ENCODE measurements around the gene ARHGAP42. TPM values are rescaled to one million over a fixed set of nuclear protein-coding genes. Genes with fewer than 3 reads are reported as not detected.

Gene ARHGAP42
- total and polyA plus RNA-seq, 2 of the 13 experiments (the other 11 are each of a cell fraction or from before 2014, with no cell fraction given): 2.5 to 4.3 TPM

DNA sequence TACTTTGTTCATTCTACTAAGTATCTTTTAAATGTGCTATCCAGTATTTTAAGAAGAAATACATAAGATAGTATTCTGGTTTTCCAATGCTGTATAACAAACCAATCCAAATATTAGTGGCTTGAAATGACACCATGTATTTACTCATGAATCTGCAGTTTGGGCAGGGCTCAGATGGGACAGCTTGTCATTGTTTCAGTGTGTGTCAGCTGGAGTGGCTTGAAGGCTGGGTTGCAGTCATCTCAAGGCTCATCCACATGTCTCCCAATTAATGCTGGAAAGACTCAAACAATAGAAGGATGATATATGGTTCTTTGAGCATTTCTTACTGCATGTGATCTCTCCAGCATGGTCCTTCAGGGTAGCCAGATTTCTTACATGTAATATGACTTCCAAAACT lies 146.2 kb downstream of the ARHGAP42 start:
- Histone ChIP-seq H3K9ac (ENCODE audit: insufficient read depth, low read depth, low read length) (no peak overlapping the region), H3K36me3 (replicated peaks in 1 of 2; ENCODE audit: control insufficient read depth in 1 of 2, insufficient read depth in 2 of 2, low read length in 2 of 2) (no peaks in the 10 kb centered on the region), H3K4me2 (ENCODE audit: low read depth, low read length) (no peak overlapping the region), H2AFZ (ENCODE audit: low read length) (no peak overlapping the region), H3K27me3 (ENCODE audit: control insufficient read depth in 1 of 2, insufficient read depth in 2 of 2, low read length in 2 of 2) (no peaks in the 10 kb centered on the region), H3K9me3 (ENCODE audit: low read length) (no peaks in the 10 kb centered on the region), H3K79me2 (ENCODE audit: insufficient read depth, low read length) (no peaks in the 10 kb centered on the region), H3K4me3 (replicated peaks in 1 of 3; ENCODE audit: insufficient read depth in 1 of 3, low read depth in 2 of 3, low read length in 3 of 3) (no peak overlapping the region), H3K27ac (ENCODE audit: extremely low read length, insufficient read depth, low read length) (no peak overlapping the region), H4K20me1 (ENCODE audit: insufficient read depth, low read length) (no peaks in the 10 kb centered on the region), H3K4me1 (ENCODE audit: insufficient read depth, low read length) (peaks cover 11% of the 10 kb centered on the region; the same call in 1 of the 2 replicates)
- POLR2A ChIA-PET: no interaction called here
- TF ChIP-seq, protein P1, sequence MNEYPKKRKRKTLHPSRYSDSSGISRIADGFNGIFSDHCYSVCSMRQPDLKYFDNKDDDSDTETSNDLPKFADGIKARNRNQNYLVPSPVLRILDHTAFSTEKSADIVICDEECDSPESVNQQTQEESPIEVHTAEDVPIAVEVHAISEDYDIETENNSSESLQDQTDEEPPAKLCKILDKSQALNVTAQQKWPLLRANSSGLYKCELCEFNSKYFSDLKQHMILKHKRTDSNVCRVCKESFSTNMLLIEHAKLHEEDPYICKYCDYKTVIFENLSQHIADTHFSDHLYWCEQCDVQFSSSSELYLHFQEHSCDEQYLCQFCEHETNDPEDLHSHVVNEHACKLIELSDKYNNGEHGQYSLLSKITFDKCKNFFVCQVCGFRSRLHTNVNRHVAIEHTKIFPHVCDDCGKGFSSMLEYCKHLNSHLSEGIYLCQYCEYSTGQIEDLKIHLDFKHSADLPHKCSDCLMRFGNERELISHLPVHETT (CRISPR knock-in tag; conservative IDR thresholded peaks at IDR 0.05): no peak
- TF ChIP-seq TGIF2 (CRISPR knock-in tag; IDR thresholded peaks at IDR 0.05) (no peak), ZNF772 (CRISPR knock-in tag; IDR thresholded peaks at IDR 0.05) (no peak), PRMT3 (CRISPR knock-in tag; IDR thresholded peaks at IDR 0.05; ENCODE audit: borderline replicate concordance, low read depth) (no peak), HOXD1 (CRISPR knock-in tag; IDR thresholded peaks at IDR 0.05) (no peak)
- TF ChIP-seq, protein P2, sequence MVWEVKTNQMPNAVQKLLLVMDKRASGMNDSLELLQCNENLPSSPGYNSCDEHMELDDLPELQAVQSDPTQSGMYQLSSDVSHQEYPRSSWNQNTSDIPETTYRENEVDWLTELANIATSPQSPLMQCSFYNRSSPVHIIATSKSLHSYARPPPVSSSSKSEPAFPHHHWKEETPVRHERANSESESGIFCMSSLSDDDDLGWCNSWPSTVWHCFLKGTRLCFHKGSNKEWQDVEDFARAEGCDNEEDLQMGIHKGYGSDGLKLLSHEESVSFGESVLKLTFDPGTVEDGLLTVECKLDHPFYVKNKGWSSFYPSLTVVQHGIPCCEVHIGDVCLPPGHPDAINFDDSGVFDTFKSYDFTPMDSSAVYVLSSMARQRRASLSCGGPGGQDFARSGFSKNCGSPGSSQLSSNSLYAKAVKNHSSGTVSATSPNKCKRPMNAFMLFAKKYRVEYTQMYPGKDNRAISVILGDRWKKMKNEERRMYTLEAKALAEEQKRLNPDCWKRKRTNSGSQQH (CRISPR knock-in tag; IDR thresholded peaks at IDR 0.05; ENCODE audit: low read depth): no peak
- TF ChIP-seq, protein P3, sequence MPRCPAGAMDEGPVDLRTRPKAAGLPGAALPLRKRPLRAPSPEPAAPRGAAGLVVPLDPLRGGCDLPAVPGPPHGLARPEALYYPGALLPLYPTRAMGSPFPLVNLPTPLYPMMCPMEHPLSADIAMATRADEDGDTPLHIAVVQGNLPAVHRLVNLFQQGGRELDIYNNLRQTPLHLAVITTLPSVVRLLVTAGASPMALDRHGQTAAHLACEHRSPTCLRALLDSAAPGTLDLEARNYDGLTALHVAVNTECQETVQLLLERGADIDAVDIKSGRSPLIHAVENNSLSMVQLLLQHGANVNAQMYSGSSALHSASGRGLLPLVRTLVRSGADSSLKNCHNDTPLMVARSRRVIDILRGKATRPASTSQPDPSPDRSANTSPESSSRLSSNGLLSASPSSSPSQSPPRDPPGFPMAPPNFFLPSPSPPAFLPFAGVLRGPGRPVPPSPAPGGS (CRISPR knock-in tag; IDR thresholded peaks at IDR 0.05): no peak
- TF ChIP-seq, protein P4, sequence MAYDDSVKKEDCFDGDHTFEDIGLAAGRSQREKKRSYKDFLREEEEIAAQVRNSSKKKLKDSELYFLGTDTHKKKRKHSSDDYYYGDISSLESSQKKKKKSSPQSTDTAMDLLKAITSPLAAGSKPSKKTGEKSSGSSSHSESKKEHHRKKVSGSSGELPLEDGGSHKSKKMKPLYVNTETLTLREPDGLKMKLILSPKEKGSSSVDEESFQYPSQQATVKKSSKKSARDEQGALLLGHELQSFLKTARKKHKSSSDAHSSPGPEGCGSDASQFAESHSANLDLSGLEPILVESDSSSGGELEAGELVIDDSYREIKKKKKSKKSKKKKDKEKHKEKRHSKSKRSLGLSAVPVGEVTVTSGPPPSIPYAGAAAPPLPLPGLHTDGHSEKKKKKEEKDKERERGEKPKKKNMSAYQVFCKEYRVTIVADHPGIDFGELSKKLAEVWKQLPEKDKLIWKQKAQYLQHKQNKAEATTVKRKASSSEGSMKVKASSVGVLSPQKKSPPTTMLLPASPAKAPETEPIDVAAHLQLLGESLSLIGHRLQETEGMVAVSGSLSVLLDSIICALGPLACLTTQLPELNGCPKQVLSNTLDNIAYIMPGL (CRISPR knock-in tag; IDR thresholded peaks at IDR 0.05; ENCODE audit: borderline replicate concordance in 1 of 2, low read depth in 1 of 2): no peak
- intact Hi-C loops (cut with micrococcal nuclease; ENCODE audit: unreplicated experiment) (no loop called here), in situ Hi-C loops (cut with HindIII; ENCODE audit: extremely low pct_ligation_motif_present, low pct_unique_long_range_greater_than_20kb) (no loop called here)
- CTCF ChIA-PET (ENCODE audit: low intra/inter-chr PET ratio, low total read pairs): no interaction called here
- no TSS peak for BruUV-seq (replicated peaks)
- FAIRE-seq: no peak
- no peak for DNase-seq (ENCODE audit: low spot score)
- ATAC-seq: no peak

All from HepG2 (cell line).